Choroid plexus epithelial cell (primary cell): ENCODE data around the gene GABARAP.

Experiments used
- DNase-seq: peaks from one replicate; pipeline ENCODE4 v3.0.0-alpha.2; 2010; ENCODE audit warnings: low read depth
- H3K4me3 ChIP-seq: 2 replicates; pipeline ENCODE4 v1.5.1; 2011; ENCODE audit warnings: low read depth, mild to moderate bottlenecking, control low read depth, low read length, moderate library complexity
- CTCF ChIP-seq: conservative IDR thresholded peaks from 2 replicates; pipeline ENCODE4 v1.5.1; 2011; ENCODE audit warnings: low read depth, mild to moderate bottlenecking, control low read depth, inconsistent platforms, low read length, moderate library complexity

Gene GABARAP

GRCh38 chr17:7224661-7225111 is 17.6 kb downstream of the GABARAP start:
- DNase-seq, result no peak
- TF ChIP-seq CTCF, result no peak

GRCh38 chr17:7224110-7224509 is 18.1 kb downstream of the GABARAP start:
- no peak for TF ChIP-seq CTCF
- no peak overlapping the region for H3K4me3 ChIP-seq

More at GRCh38 chr17:7224661-7225111, 17.6 kb downstream of the GABARAP start:
- H3K4me3 ChIP-seq, result no peak overlapping the region

GRCh38 chr17:7223375-7223774 is 18.9 kb downstream of the GABARAP start:
- no peak overlapping the region for H3K4me3 ChIP-seq
- no peak for TF ChIP-seq CTCF
- no peak for DNase-seq

More at GRCh38 chr17:7224110-7224509, 18.1 kb downstream of the GABARAP start:
- DNase-seq, result no peak

- no peak overlapping the region for H3K4me3 ChIP-seq
- TF ChIP-seq CTCF, result no peak
- DNase-seq, result no peak
These were observed 19.3 kb downstream of the GABARAP start for GRCh38 chr17:7222972-7223292.

GRCh38 chr17:7222093-7222971 is 19.9 kb downstream of the GABARAP start:
- DNase-seq, result no peak
- H3K4me3 ChIP-seq, result no peak overlapping the region
- TF ChIP-seq CTCF, result no peak

GRCh38 chr17:7221278-7222092 is 20.8 kb downstream of the GABARAP start:
- H3K4me3 ChIP-seq, result no peak overlapping the region
- DNase-seq, result no peak
- no peak for TF ChIP-seq CTCF
